ENCODE results near the gene CNPY4. TPM values are rescaled to one million over a fixed set of nuclear protein-coding genes. Genes with fewer than 3 reads are reported as not detected.

The CNPY4 gene
- total RNA-seq, 1 donor from 2014 or later: 14.5 TPM

DNA sequence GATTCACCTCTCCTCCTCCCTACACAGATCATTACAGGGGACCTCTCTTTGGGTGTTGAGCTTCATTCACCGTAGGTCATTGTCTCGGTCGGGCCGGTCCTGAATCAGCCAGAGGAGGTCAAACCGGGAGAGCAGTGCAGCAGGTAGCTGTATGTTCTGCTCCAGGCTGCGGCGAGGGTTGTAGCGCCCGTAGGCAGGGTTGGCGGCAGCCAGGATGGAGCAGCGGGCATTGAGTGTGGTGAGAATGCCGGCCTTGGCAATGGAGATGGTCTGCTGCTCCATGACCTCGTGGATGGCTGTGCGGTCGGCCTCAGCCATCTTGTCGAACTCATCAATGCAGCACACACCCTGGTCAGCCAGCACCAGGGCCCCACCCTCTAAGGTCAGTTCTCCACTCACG lies 23.7 kb upstream of the CNPY4 start:
- H3K27ac ChIP-seq: no peak overlapping the region
- no peaks in the 10 kb centered on the region for H3K27me3 ChIP-seq
- TF ChIP-seq POLR2AphosphoS5 (IDR thresholded peaks at IDR 0.05; ENCODE audit: insufficient read depth in 1 of 2, low read depth in 1 of 2) (no peak), POLR2A (IDR thresholded peaks at IDR 0.05) (no peak)
- TF ChIP-seq, protein P1, sequence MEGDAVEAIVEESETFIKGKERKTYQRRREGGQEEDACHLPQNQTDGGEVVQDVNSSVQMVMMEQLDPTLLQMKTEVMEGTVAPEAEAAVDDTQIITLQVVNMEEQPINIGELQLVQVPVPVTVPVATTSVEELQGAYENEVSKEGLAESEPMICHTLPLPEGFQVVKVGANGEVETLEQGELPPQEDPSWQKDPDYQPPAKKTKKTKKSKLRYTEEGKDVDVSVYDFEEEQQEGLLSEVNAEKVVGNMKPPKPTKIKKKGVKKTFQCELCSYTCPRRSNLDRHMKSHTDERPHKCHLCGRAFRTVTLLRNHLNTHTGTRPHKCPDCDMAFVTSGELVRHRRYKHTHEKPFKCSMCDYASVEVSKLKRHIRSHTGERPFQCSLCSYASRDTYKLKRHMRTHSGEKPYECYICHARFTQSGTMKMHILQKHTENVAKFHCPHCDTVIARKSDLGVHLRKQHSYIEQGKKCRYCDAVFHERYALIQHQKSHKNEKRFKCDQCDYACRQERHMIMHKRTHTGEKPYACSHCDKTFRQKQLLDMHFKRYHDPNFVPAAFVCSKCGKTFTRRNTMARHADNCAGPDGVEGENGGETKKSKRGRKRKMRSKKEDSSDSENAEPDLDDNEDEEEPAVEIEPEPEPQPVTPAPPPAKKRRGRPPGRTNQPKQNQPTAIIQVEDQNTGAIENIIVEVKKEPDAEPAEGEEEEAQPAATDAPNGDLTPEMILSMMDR (IDR thresholded peaks at IDR 0.05): no peak
- H3K4me3 ChIP-seq: no peak overlapping the region
- H3K4me1 ChIP-seq: peaks cover 19% of the 10 kb centered on the region
- no peaks in the 10 kb centered on the region for H3K9me3 ChIP-seq
- H3K36me3 ChIP-seq: peaks cover 8 to 84% of the 10 kb centered on the region in 2 donors
- intact Hi-C loops (cut with DNase I): no loop called here
- DNase-seq (ENCODE audit: extremely low spot score in 2 of 2): no peak

DNA sequence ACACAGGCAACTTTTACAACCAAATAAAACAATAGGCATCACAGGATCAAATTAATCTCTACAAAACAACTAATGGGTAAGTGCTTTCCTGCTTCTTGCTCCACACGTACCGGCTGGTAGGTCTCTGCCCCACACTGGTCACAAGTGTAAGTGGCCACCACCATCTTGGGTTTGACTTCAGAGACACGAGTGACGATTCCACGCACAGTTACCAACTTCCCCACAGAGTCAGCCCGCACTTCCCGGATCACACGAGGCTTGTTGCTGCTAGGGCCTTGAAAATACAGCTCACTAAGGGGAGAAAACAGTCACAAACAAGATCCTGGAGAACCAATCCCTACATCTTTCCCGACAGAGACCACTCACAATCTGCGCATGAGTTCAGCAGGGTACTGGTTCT lies 20.5 kb upstream of the CNPY4 start:
- peaks cover 8 to 56% of the 10 kb centered on the region in 2 donors for H3K36me3 ChIP-seq
- intact Hi-C loops (cut with DNase I): no loop called here
- H3K27me3 ChIP-seq: no peaks in the 10 kb centered on the region
- no peak overlapping the region for H3K4me3 ChIP-seq
- DNase-seq (ENCODE audit: extremely low spot score in 2 of 2): no peak
- H3K27ac ChIP-seq: no peak overlapping the region
- H3K4me1 ChIP-seq: peaks cover 34% of the 10 kb centered on the region
- TF ChIP-seq POLR2A (IDR thresholded peaks at IDR 0.05) (no peak), POLR2AphosphoS5 (IDR thresholded peaks at IDR 0.05; ENCODE audit: insufficient read depth in 1 of 2, low read depth in 1 of 2) (no peak)
- TF ChIP-seq, protein P1 (IDR thresholded peaks at IDR 0.05): no peak
- H3K9me3 ChIP-seq: no peaks in the 10 kb centered on the region

DNA sequence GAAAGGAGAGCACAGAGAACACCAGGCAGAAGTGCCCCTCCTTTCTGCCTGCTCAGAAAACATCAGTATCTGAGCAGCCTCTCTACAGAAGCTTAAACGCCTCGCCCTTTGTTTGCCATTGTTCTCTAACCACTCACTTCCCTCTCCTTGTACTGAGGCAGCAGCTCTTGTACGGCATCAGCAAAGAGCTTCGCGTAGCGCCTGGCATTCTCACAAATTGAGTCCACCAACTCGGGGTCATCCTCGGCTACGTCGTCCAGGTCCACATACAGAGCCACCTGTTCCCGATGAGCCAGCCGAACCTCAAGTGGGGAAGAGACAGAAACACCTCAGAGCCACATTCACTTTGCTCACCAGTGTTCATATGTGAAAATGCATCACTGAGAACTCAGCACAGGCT lies 20.0 kb upstream of the CNPY4 start:
- Histone ChIP-seq H3K4me1 (peaks cover 34% of the 10 kb centered on the region), H3K27ac (peak overlapping the region; percentile 95), H3K9me3 (no peaks in the 10 kb centered on the region), H3K4me3 (peak overlapping the region; percentile 81 to 96), H3K36me3 (peaks cover 8 to 58% of the 10 kb centered on the region in 2 donors), H3K27me3 (no peaks in the 10 kb centered on the region)
- no peak for TF ChIP-seq POLR2A (IDR thresholded peaks at IDR 0.05)
- TF ChIP-seq, protein P1 (IDR thresholded peaks at IDR 0.05): no peak
- no peak for TF ChIP-seq POLR2AphosphoS5 (IDR thresholded peaks at IDR 0.05; ENCODE audit: insufficient read depth in 1 of 2, low read depth in 1 of 2)
- DNase-seq (ENCODE audit: extremely low spot score in 2 of 2): no peak
- intact Hi-C loops (cut with DNase I): no loop called here

DNA sequence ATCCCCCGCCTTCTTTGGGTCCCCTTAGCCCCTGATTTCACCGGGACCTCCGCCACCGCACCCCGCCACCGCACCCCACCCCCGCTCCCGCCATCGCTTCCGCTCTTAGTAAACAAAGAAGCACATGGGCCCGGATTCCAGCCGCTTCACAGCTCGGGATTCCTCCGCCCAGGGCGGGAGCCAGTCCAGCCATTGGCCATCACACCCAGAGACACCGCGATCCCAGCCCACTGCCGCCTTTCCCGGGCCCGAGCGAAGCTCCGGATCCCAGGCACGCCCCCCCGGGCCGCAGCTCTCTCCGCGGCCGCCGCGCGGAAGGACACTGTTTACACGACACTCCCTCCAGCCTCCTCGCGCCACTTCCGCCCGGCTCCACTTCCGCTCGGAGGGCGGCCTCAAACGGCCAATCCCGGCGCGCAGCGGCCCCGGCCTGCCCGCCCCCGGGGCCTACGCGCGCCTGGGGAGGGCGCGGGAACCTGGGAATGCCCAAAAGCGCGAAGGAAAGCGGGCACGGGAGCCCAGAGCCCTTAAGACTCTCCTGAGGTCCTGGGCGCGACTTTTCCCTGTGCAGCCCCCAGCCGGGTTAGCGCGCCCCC lies 18.9 kb upstream of the CNPY4 start:
- intact Hi-C loops (cut with DNase I): no loop called here
- H3K36me3 ChIP-seq: peaks cover 3 to 48% of the 10 kb centered on the region in 2 donors
- H3K9me3 ChIP-seq: no peaks in the 10 kb centered on the region
- peak overlapping the region; percentile 81 to 96 for H3K4me3 ChIP-seq
- peak in 1 of 2 donors; percentile 96 for DNase-seq (ENCODE audit: extremely low spot score in 2 of 2)
- H3K27me3 ChIP-seq: no peaks in the 10 kb centered on the region
- H3K27ac ChIP-seq: peak overlapping the region; percentile 95
- peak in 1 of 2 donors; percentile 92 for TF ChIP-seq POLR2AphosphoS5 (IDR thresholded peaks at IDR 0.05; ENCODE audit: insufficient read depth in 1 of 2, low read depth in 1 of 2)
- TF ChIP-seq, protein P1 (IDR thresholded peaks at IDR 0.05): no peak
- H3K4me1 ChIP-seq: peaks cover 34% of the 10 kb centered on the region

DNA sequence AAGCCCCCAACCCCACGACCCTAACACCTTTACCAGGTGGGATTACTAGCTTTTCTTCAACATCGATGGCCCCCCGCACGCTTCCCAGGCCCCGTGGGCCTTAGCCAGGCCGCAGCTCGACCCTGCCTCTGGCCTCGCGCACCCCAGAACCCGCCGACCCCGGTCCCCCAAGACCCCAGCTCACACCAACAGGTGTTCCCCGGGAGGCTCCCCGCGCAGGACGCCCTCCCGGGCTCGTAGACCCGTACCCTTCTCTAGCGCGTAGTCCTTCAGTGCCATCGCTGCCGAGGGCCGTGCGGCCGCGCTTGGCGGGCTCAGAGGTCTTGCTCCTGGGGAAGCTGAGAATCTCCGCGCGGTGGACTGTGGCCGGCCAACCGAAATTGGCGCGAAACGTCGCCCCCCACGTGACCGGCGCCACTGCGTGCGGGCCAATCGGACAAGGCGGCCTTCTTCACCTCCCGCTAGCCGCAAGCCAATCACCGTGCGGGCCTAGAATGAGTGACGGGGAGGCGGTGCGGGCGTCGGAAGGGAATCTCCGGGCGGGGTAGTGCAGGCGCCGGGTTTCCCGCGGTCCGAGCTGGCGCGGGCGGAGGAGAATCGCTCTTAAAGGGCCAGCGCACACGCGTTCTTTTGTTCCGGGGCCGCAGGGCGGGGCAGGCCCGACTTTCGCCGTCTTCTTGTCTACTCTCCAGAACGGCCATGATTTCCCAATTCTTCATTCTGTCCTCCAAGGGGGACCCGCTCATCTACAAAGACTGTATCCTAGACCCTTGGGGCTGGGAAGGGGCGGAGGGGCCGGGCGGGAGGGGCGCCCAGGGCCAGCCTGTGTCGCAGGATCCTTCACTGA lies 18.2 kb upstream of the CNPY4 start, which contains the start of the genes AP4M1 and MCM7:
Gene AP4M1, plus strand, starts transcription at position 628 of the 847 bp plus-strand sequence. Its CDS starts 72 bp downstream, at position 700.
Gene MCM7, minus strand, starts transcription at position 382 of the 847 bp plus-strand sequence. Its CDS starts 103 bp downstream, at position 279.
- H3K36me3 ChIP-seq: peaks cover 0 to 41% of the 10 kb centered on the region in 2 donors
- TF ChIP-seq POLR2A (IDR thresholded peaks at IDR 0.05) (no peak), POLR2AphosphoS5 (IDR thresholded peaks at IDR 0.05; ENCODE audit: insufficient read depth in 1 of 2, low read depth in 1 of 2) (peak; percentile 76 to 90)
- TF ChIP-seq, protein P1 (IDR thresholded peaks at IDR 0.05): no peak
- peaks cover 34% of the 10 kb centered on the region for H3K4me1 ChIP-seq
- peak; percentile 99 for DNase-seq (ENCODE audit: extremely low spot score in 2 of 2)
- no peaks in the 10 kb centered on the region for H3K27me3 ChIP-seq
- intact Hi-C loops (cut with DNase I): no loop called here
- no peaks in the 10 kb centered on the region for H3K9me3 ChIP-seq
- H3K4me3 ChIP-seq: peak within 1 kb of the TSS; percentile 81 to 96
- peak within 1 kb of the TSS; percentile 95 for H3K27ac ChIP-seq

Data from vagina (tissue), 2 donors.